Duodenal mucosa (tissue), 2 donors: ENCODE data around the gene CARHSP1.
"Not testable (repeated sequence)": the region's sequence is repeated elsewhere in the genome, so short reads cannot be mapped to it uniquely, and the experiment has no call there.

Experiments used
- H3K27ac ChIP-seq: one replicate; pipeline ENCODE4 v1.7.0; 2013; ENCODE audit warnings: low read depth, low read length
- H3K27me3 ChIP-seq, 2 donors: one replicate each; pipeline ENCODE4 v1.7.0; 2013; ENCODE audit warnings: low read length in 2 of 2, control low read depth in 1 of 2; ENCODE audit not compliant: insufficient read depth in 2 of 2, control insufficient read depth in 1 of 2
- H3K36me3 ChIP-seq, 2 donors: one replicate each; pipeline ENCODE4 v1.7.0; 2013; ENCODE audit warnings: low read length in 2 of 2, control low read depth in 1 of 2; ENCODE audit not compliant: insufficient read depth in 2 of 2, control insufficient read depth in 1 of 2
- H3K4me1 ChIP-seq, 2 donors: one replicate each; pipeline ENCODE4 v1.7.0; 2013; ENCODE audit warnings: low read length in 2 of 2, control low read depth in 1 of 2; ENCODE audit not compliant: insufficient read depth in 2 of 2, control insufficient read depth in 1 of 2
- H3K4me3 ChIP-seq, 2 donors: one replicate each; pipeline ENCODE4 v1.7.0; 2013; ENCODE audit warnings: low read length in 2 of 2, low read depth in 1 of 2
- H3K9ac ChIP-seq, 2 donors: one replicate each; pipeline ENCODE4 v1.7.0; 2013; ENCODE audit warnings: low read length in 2 of 2, low read depth in 1 of 2
- H3K9me3 ChIP-seq, 2 donors: one replicate each; pipeline ENCODE4 v1.7.0; 2013; ENCODE audit warnings: low read length in 2 of 2, control low read depth in 1 of 2; ENCODE audit not compliant: control insufficient read depth in 1 of 2

CARHSP1 gene

DNA sequence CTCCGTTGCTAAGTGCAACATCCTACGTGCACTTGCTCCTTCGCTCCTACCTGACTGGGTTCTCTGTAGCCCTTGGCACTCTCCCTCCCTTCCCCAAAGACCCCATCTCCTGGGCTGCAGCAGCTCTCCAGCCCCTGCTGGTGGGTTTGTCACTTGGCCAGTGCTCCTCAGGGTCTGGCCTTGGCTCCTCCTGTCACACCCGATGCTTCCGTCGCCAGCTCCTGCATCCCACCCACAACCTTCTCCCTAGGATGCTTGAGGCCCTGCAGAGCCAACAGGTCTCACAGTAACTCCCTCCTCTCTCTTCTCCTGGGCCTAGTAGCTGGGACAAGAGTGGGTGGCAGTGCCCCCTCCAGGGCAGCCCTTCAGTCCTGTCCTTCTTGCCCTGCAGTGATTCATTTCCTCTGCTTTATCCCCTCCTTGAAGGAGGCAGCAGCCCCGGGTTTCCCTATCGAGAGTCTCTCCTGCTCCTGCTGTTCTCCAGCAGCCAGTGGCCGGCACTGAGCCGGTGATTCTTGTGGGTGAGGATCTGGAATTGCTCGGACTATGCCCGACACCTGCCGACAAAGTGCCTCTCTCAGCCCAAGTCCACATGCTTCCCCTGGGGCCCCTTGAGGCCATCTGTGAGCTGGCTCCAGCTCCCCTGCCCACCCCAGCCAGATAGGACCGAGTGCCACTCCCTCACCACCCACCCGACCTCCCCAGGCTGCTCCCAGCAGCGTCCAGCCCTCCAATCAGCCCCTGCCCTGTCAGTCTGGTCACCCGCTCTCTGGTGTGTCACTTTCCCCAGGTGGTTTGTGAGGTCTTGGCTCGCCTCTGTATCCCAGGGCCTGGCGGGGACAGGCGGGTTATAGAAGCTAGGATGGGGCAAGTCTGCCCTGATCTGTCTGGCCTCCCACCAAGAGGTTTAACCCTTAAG is 17.1 kb upstream of the CARHSP1 start:
- H3K27me3 ChIP-seq: no peaks in the 10 kb centered on the region
- no peak overlapping the region for H3K27ac ChIP-seq
- peaks cover 15 to 24% of the 10 kb centered on the region in 2 donors for H3K36me3 ChIP-seq
- no peak overlapping the region for H3K9ac ChIP-seq
- H3K4me1 ChIP-seq: peaks cover 26 to 37% of the 10 kb centered on the region in 2 donors
- no peak overlapping the region for H3K4me3 ChIP-seq
- H3K9me3 ChIP-seq: no peaks in the 10 kb centered on the region

DNA sequence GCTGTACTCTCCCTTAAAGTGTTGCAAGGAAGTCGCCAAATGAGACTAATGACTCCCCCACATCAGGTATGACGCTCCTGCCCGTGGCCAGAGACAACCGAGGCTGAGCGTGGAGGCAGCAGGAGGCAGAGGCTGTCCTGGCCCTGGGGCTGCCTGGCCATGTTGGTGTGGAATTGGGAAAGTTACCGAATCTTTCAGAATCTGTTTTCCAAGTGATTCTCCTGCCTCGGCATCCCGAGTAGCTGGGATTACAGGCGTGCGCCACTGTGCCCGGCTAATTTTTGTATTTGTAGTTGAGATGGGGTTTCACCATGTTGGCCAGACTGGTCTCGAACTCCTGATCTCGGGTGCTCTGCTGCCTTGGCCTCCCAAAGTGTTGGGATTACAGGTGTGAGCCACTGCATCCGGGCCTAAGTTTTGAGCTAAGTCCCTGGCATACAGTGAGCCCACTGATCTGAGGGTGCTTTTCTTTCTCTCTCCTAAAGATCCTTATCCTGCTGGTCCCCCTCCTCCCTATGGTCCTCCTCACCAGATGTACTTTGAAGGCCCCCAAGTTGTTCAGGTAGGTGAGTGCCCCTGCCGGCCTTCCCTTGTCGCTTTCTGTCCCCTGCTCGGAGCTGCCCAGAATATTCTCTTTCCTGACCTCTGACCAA is 14.0 kb upstream of the CARHSP1 start:
- H3K27me3 ChIP-seq: no peaks in the 10 kb centered on the region
- H3K9ac ChIP-seq: no peak overlapping the region
- H3K27ac ChIP-seq: no peak overlapping the region
- no peaks in the 10 kb centered on the region for H3K9me3 ChIP-seq
- H3K4me3 ChIP-seq: no peak overlapping the region
- H3K36me3 ChIP-seq: peaks cover 4 to 7% of the 10 kb centered on the region in 2 donors
- H3K4me1 ChIP-seq: peaks cover 27 to 29% of the 10 kb centered on the region in 2 donors

DNA sequence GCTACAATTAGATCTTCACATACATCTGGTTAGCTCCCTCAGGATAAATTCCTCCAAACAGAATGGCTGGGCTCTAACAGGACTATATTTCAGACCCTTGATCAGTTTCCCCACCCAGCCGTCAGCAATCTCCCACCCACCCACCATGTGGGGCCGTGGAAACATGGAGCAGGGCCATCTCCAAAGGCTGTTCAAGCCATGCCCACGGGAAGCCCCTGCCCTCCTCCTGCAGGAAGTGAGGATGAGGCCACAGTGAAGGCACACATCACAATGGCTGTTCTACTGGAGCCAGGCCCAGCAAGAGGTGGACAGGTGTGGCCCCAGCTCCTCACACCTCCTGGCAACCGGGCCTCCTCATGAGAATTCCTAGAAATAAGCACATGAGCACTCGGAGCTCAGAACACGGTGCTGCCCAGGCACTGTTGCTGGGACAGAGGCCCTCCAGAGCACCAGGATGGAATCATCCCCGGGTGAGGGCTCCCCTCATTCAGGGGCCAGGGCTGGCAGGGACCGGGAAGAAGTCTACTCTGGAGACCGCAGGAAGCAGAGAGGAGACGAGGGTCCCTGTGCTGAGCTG is 13.3 kb upstream of the CARHSP1 start, which contains the start of gene LITAFD:
TSS of gene LITAFD (plus strand) at position 311 of the 577 bp plus-strand sequence. CDS start 2,005 bp downstream, outside the sequence.
- Histone ChIP-seq H3K9ac (no peak within 1 kb of the TSS), H3K4me3 (no peak within 1 kb of the TSS), H3K27me3 (no peaks in the 10 kb centered on the region), H3K9me3 (no peaks in the 10 kb centered on the region), H3K36me3 (peaks cover 0 to under 1% of the 10 kb centered on the region in 2 donors), H3K27ac (no peak within 1 kb of the TSS), H3K4me1 (peaks cover 27 to 29% of the 10 kb centered on the region in 2 donors)

DNA sequence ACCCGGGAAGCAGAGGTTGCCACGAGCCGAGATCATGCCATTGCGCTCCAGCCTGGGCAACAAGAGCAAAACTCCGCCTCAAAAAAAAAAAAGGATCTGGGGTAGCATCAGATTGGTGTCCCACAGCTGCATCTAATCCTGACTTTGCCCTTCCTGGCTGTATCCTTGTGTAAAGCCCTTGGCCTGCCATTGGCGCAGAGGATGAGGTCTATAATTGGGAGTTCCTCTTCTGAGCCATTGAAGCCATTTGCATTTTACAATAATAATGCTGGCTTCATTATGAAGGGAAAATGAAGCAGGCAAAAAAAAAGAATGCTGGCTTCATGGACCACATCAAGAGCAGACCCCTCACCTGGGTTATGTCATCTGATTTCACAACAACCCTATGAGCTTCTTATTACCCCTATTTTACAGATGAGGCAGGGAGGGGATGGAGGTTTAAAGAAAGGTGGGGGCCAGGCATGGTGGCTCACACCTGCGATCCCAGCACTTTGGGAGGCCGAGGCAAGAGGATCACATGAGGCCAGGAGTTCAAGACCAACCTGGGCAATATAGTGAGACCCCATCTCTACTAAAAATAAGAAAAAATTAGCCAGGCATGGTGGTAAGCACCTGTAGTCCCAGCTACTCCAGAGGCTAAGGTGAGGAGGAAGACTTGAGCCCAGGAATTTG is 12.2 kb upstream of the CARHSP1 start:
- no peak overlapping the region for H3K27ac ChIP-seq
- no peaks in the 10 kb centered on the region for H3K9me3 ChIP-seq
- H3K4me1 ChIP-seq: peaks cover 20 to 21% of the 10 kb centered on the region in 2 donors
- no peak overlapping the region for H3K9ac ChIP-seq
- H3K4me3 ChIP-seq: no peak overlapping the region
- no peaks in the 10 kb centered on the region for H3K36me3 ChIP-seq
- no peaks in the 10 kb centered on the region for H3K27me3 ChIP-seq

DNA sequence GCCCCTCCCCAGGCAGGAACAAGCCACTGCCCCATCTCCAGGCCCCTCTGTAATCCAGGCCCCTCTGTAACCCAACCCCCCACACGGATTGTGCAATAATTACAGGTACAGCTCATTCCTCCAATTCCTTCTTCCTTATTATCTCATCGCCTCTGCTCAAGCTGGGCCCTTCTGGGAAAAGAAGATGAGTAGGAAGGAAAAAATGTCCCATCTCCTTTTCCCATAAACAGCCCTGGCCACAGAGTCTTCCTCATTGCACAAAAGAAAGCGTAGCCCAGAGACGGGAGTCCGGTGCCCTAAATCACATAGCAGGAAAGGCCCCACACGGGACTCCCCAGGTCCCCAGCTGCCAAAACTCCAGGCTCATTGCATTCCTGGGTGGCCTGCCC is 9.7 kb upstream of the CARHSP1 start:
- Histone ChIP-seq H3K4me3 (no peak overlapping the region), H3K27ac (no peak overlapping the region), H3K9ac (no peak overlapping the region), H3K4me1 (peaks cover 0 to 7% of the 10 kb centered on the region in 2 donors), H3K9me3 (no peaks in the 10 kb centered on the region), H3K36me3 (no peaks in the 10 kb centered on the region), H3K27me3 (no peaks in the 10 kb centered on the region)

DNA sequence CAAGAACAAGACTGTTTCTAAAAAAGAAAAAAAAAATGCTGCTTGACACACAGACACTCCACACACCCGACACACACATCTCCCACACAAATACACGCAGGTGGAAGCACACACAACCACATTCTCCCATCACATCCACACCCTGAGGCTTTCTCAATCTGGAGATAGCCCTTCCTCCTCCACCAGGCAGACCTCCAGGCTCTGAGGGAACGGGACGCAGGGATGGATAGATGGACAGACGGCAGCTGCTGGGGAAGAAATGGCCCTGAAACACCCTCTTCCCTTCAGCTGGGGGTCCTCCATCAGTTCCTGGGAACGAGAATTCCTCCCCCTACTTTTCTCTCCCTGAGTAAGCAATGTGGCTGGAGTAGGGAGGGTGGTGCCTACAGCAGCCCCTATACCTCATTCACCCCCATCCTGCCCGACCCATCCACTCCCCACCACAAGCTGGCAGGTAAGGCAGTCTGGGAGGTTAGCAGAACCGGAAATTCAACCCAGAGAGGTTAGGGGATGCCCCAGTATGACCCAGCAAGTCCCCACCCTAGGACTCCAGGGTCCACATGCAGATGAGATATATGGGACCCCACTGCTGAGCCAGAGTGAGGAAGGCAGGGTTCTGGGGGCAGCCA is 9.2 kb upstream of the CARHSP1 start:
- no peak overlapping the region for H3K27ac ChIP-seq
- H3K4me3 ChIP-seq: no peak overlapping the region
- no peaks in the 10 kb centered on the region for H3K36me3 ChIP-seq
- no peaks in the 10 kb centered on the region for H3K27me3 ChIP-seq
- no peaks in the 10 kb centered on the region for H3K9me3 ChIP-seq
- H3K4me1 ChIP-seq: peaks cover 0 to 7% of the 10 kb centered on the region in 2 donors
- H3K9ac ChIP-seq: no peak overlapping the region

DNA sequence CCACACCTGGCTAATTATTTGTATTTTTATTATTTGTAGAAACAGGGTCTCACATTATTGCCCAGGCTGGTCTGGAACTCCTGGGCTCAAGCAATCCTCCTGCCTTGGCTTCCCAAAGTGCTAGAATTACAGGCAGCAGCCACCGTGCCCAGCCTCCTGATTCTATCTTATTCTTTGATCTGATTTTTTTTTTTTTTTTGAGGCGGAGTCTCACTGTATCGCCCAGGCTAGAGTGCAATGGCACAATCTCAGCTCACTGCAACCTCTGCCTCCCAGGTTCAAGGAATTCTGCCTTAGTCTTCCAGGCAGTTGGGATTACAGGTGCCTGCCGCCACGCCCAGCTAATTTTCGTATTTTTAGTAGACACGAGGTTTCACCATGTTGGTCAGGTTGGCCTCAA is 6.5 kb upstream of the CARHSP1 start:
- H3K36me3 ChIP-seq, H3K9ac ChIP-seq, H3K27me3 ChIP-seq, H3K9me3 ChIP-seq, H3K4me3 ChIP-seq, H3K27ac ChIP-seq: not testable (repeated sequence)
- peaks cover 5 to 13% of the 10 kb centered on the region in 2 donors for H3K4me1 ChIP-seq

DNA sequence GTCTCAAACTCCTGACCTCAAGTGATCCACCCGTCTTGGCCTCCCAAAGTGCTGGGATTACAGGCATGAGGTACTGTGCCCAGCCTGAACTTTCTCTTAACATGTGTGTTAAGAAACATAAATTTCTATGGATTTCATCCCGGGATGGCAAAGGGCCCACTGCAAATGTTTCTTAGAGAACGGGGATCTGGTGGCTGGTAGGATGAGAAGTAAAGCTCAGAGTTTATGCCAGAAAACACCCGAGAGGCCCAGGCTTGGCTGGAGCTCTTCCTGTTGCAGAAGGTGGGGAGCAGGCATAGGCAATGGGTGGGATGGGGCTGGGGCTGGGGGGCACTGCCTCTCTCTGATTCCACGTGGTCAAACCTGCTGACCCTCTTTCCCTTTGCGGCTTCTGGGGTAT is 5.6 kb upstream of the CARHSP1 start:
- Histone ChIP-seq H3K4me3 (no peak overlapping the region), H3K9ac (no peak overlapping the region), H3K27ac (no peak overlapping the region), H3K36me3 (no peaks in the 10 kb centered on the region), H3K4me1 (peaks cover 5 to 18% of the 10 kb centered on the region in 2 donors), H3K9me3 (no peaks in the 10 kb centered on the region), H3K27me3 (no peaks in the 10 kb centered on the region)

DNA sequence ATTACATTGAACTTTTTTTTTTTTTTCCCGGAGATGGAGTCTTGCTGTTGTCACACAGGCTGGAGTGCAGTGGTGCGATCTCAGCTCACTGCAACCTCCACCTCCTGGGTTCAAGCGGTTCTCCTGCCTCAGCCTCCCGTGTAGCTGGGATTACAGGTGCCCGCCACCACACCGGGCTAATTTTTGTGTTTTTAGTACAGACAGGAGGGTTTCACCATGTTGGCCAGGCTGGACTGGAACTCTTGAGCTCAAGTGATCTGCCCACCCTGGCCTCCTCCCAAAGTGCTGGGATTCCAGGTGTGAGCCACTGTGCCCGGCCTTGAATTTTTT is 5.0 kb upstream of the CARHSP1 start:
- H3K9me3 ChIP-seq, H3K36me3 ChIP-seq, H3K27me3 ChIP-seq, H3K9ac ChIP-seq, H3K27ac ChIP-seq, H3K4me3 ChIP-seq: not testable (repeated sequence)
- peaks cover 5 to 18% of the 10 kb centered on the region in 2 donors for H3K4me1 ChIP-seq
